ENCODE data around the gene SP100. TPM values are rescaled to one million over a fixed set of nuclear protein-coding genes. Genes with fewer than 3 reads are reported as not detected.

Gene SP100
- total RNA-seq, 4 donors from 2014 or later, result 75.5 to 223 (median 118) TPM

GRCh38 chr2:230447036-230447435 is 31.0 kb downstream of the SP100 start:
- ATAC-seq (ENCODE audit: low FRiP score) (no peak), DNase-seq (ENCODE audit: low spot score) (no peak)
- TF ChIP-seq CTCF (IDR thresholded peaks at IDR 0.05), result no peak

GRCh38 chr2:230447455-230448451 is 31.8 kb downstream of the SP100 start:
- no peak for DNase-seq (ENCODE audit: low spot score)
- TF ChIP-seq CTCF (IDR thresholded peaks at IDR 0.05), result no peak
- ATAC-seq (ENCODE audit: low FRiP score), result no peak

GRCh38 chr2:230449901-230450467 is 34.0 kb downstream of the SP100 start:
- DNase-seq (ENCODE audit: low spot score) (no peak), ATAC-seq (ENCODE audit: low FRiP score) (no peak)
- TF ChIP-seq CTCF (IDR thresholded peaks at IDR 0.05), result no peak

- ATAC-seq (ENCODE audit: low FRiP score), result no peak
- no peak for DNase-seq (ENCODE audit: low spot score)
- TF ChIP-seq CTCF (IDR thresholded peaks at IDR 0.05), result no peak
These were observed 37.0 kb downstream of the SP100 start for GRCh38 chr2:230453006-230453405.

- DNase-seq (ENCODE audit: low spot score) (no peak), ATAC-seq (ENCODE audit: low FRiP score) (no peak)
- no peak for TF ChIP-seq CTCF (IDR thresholded peaks at IDR 0.05)
These were observed 39.1 kb downstream of the SP100 start for GRCh38 chr2:230455005-230455684.

- no peak for TF ChIP-seq CTCF (IDR thresholded peaks at IDR 0.05)
- DNase-seq (ENCODE audit: low spot score), result no peak
- ATAC-seq (ENCODE audit: low FRiP score), result no peak
These were observed 41.2 kb downstream of the SP100 start for GRCh38 chr2:230457073-230457768.
